ENCODE data around the gene MAGEA4.

DNA sequence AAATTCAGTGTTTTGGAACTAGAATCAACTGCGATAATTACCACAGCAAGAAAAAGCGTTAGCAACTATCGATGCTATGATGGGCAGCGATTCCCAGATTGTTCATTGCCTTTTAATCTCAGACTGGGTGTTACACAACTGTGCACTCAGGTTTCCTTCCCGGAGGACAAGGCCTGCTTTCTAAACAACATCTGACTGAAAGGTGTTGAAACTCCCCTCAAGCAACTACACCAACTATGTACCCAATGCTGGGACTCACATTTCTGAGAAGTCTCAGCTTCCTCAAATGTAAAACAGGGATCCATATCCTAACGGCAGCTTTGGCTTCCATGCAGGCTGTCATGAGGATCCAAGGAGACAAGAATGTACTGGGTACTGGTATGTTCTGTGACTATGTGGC lies 53.5 kb downstream of the MAGEA4 start:
- TF ChIP-seq CTCF (conservative IDR thresholded peaks at IDR 0.05; ENCODE audit: low read length) (no peak), EZH2phosphoT487 (IDR thresholded peaks at IDR 0.05; ENCODE audit: borderline replicate concordance, low read depth, low read length) (no peak)
